Endodermal cell (in vitro differentiated cells): ENCODE results near the gene AP1B1. TPM values are rescaled to one million over a fixed set of nuclear protein-coding genes. Genes with fewer than 3 reads are reported as not detected.

Experiments
- DNase-seq: peaks from one replicate; pipeline ENCODE4 v3.0.0-alpha.2; 2017
- H3K27ac ChIP-seq: 2 replicates; pipeline ENCODE4 v1.5.1; 2013; ENCODE audit warnings: mild to moderate bottlenecking, low read depth, low read length, moderate library complexity
- H3K27me3 ChIP-seq: 2 replicates; pipeline ENCODE4 v1.6.1; 2013; ENCODE audit warnings: mild to moderate bottlenecking, low read length, moderate library complexity; ENCODE audit not compliant: insufficient read depth, control insufficient read depth, poor library complexity, severe bottlenecking
- H3K36me3 ChIP-seq: 2 replicates; pipeline ENCODE4 v1.7.0; 2013; ENCODE audit warnings: mild to moderate bottlenecking, low read length, moderate library complexity; ENCODE audit not compliant: control insufficient read depth, insufficient read depth
- H3K4me1 ChIP-seq: one replicate; pipeline ENCODE4 v1.7.0; 2013; ENCODE audit warnings: low read length; ENCODE audit not compliant: control insufficient read depth, insufficient read depth
- H3K4me3 ChIP-seq: 2 replicates; pipeline ENCODE4 v1.5.1; 2013; ENCODE audit warnings: mild to moderate bottlenecking, low read length, moderate library complexity
- H3K9ac ChIP-seq: 2 replicates; pipeline ENCODE4 v1.6.1; 2013; ENCODE audit warnings: mild to moderate bottlenecking, low read length, moderate library complexity; ENCODE audit not compliant: poor library complexity, severe bottlenecking; ENCODE audit errors: extremely low read depth
- H3K9me3 ChIP-seq: 2 replicates; pipeline ENCODE4 v1.6.1; 2013; ENCODE audit warnings: mild to moderate bottlenecking, low read length, moderate library complexity; ENCODE audit not compliant: control insufficient read depth
- H3K27ac Mint-ChIP-seq: 2 replicates; pipeline ENCODE4 v1.8.0; 2020; ENCODE audit warnings: mixed read lengths
- H3K27me3 Mint-ChIP-seq: 2 replicates; pipeline ENCODE4 v1.8.0; 2021; ENCODE audit warnings: mild to moderate bottlenecking, mixed read lengths; ENCODE audit not compliant: insufficient read depth
- H3K36me3 Mint-ChIP-seq: 2 replicates; pipeline ENCODE4 v1.8.0; 2020; ENCODE audit warnings: low read depth, mixed read lengths
- H3K4me1 Mint-ChIP-seq: 2 replicates; pipeline ENCODE4 v1.8.0; 2020; ENCODE audit warnings: mixed read lengths
- H3K4me3 Mint-ChIP-seq: 2 replicates; pipeline ENCODE4 v1.8.0; 2020; ENCODE audit warnings: mild to moderate bottlenecking, moderate library complexity, mixed read lengths
- H3K9me3 Mint-ChIP-seq: 2 replicates; pipeline ENCODE4 v1.8.0; 2020; ENCODE audit warnings: mild to moderate bottlenecking, mixed read lengths
- WGBS, 2 experiments: methylation state at CpG; one replicate each; pipeline versions ENCODE4 v1.1.5 to v1.1.7; 2013; ENCODE audit warnings: missing lambda C conversion rate in 2 of 2, mixed read lengths in 1 of 2; ENCODE audit not compliant: insufficient coverage in 1 of 2, insufficient read length in 1 of 2; 5-methylcytosine and 5-hydroxymethylcytosine counted together
- total RNA-seq, 2 donors: library from RNA; stranded (reverse); fragmentation: NEBNext Ultra II Directional in 1 of 2; extraction: Animal tissue kit (Norgen Biotek cat#: 25700) in 1 of 2; gene quantifications; 2 replicates in 1 of 2; 3 replicates in 1 of 2; pipeline ENCODE4 v1.2.1, GENCODE V29; 2021
- TF ChIP-seq, protein P1 (sequence below): fragments of 200-600 bp; sonication (generic); conservative IDR thresholded peaks from 2 replicates; pipeline ENCODE4 v1.5.0; 2021; ENCODE audit warnings: antibody characterized with exemption, mild to moderate bottlenecking

Gene AP1B1
- total RNA-seq, 2 donors from 2014 or later = 64.9 to 76.6 TPM

DNA sequence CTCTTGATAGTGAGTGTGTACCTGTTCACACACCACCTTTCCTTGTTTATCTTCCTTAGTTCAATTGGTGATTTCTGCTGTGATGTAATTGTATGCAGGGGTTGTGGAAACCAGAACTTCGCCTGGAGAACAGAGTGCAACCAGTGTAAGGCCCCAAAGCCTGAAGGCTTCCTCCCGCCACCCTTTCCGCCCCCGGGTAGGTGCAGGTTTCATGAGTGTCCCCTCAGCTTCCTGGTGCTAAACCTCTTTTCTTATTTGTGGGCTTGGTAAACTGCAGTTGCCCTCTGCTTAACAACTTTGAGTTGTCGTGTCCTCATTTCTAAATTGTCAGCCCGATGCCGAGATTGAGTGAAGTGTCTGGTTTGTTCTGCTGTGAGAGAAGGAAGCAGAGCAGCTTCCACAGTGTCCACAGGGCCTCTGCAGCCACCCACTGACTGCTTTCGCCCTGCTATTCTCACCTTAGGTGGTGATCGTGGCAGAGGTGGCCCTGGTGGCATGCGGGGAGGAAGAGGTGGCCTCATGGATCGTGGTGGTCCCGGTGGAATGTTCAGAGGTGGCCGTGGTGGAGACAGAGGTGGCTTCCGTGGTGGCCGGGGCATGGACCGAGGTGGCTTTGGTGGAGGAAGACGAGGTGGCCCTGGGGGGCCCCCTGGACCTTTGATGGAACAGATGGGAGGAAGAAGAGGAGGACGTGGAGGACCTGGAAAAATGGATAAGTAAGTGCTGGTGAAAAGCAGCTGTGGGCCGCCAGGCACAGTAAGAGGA, 89.1 kb downstream of the AP1B1 start:
- Mint-ChIP-seq H3K4me3 (no peak overlapping the region), H3K27ac (peak overlapping the region; percentile 50), H3K36me3 (peaks cover 64% of the 10 kb centered on the region), H3K27me3 (no peaks in the 10 kb centered on the region), H3K4me1 (peaks cover under 1% of the 10 kb centered on the region), H3K9me3 (no peaks in the 10 kb centered on the region)
- 94 to 95% methylated on average over 13 to 19 of the region's 19 CpGs for WGBS, 2 experiments
- Histone ChIP-seq H3K9ac (no peak overlapping the region), H3K9me3 (no peaks in the 10 kb centered on the region), H3K36me3 (peaks cover 59% of the 10 kb centered on the region), H3K27ac (no peak overlapping the region), H3K4me1 (no peaks in the 10 kb centered on the region), H3K27me3 (no peaks in the 10 kb centered on the region), H3K4me3 (no peak overlapping the region)
- no peak for DNase-seq
- TF ChIP-seq, protein P1, sequence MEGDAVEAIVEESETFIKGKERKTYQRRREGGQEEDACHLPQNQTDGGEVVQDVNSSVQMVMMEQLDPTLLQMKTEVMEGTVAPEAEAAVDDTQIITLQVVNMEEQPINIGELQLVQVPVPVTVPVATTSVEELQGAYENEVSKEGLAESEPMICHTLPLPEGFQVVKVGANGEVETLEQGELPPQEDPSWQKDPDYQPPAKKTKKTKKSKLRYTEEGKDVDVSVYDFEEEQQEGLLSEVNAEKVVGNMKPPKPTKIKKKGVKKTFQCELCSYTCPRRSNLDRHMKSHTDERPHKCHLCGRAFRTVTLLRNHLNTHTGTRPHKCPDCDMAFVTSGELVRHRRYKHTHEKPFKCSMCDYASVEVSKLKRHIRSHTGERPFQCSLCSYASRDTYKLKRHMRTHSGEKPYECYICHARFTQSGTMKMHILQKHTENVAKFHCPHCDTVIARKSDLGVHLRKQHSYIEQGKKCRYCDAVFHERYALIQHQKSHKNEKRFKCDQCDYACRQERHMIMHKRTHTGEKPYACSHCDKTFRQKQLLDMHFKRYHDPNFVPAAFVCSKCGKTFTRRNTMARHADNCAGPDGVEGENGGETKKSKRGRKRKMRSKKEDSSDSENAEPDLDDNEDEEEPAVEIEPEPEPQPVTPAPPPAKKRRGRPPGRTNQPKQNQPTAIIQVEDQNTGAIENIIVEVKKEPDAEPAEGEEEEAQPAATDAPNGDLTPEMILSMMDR = no peak

DNA sequence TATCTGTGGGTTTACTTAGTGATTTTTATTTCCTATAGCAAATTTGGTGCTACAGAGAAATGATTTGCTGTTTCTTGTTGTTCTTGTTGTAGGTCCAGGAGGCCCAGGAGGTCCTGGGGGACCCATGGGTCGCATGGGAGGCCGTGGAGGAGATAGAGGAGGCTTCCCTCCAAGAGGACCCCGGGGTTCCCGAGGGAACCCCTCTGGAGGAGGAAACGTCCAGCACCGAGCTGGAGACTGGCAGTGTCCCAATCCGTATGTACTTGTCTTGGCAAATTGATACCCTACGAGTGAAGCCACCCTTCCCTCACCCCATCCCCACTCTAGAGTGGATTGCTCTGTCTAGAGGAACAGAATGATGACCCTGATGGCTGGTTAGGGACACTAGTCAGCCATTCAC, 89.7 kb downstream of the AP1B1 start:
- no peaks in the 10 kb centered on the region for H3K9me3 ChIP-seq
- Mint-ChIP-seq H3K4me1 (no peaks in the 10 kb centered on the region), H3K27me3 (no peaks in the 10 kb centered on the region), H3K27ac (no peak overlapping the region), H3K4me3 (no peak overlapping the region), H3K36me3 (peaks cover 70% of the 10 kb centered on the region), H3K9me3 (no peaks in the 10 kb centered on the region)
- no peak for DNase-seq
- H3K36me3 ChIP-seq = peaks cover 66% of the 10 kb centered on the region
- no peak overlapping the region for H3K27ac ChIP-seq
- TF ChIP-seq, protein P1 = no peak
- H3K4me3 ChIP-seq = no peak overlapping the region
- WGBS, 2 experiments = 98 to 100% methylated on average over 4 to 8 of the region's 8 CpGs
- no peak overlapping the region for H3K9ac ChIP-seq
- H3K4me1 ChIP-seq = no peaks in the 10 kb centered on the region
- H3K27me3 ChIP-seq = no peaks in the 10 kb centered on the region

GRCh38 chr22:29292379-29292778, 96.0 kb downstream of the AP1B1 start:
- Mint-ChIP-seq H3K9me3 (no peaks in the 10 kb centered on the region), H3K27me3 (no peaks in the 10 kb centered on the region), H3K36me3 (peaks cover 94% of the 10 kb centered on the region), H3K4me3 (no peak overlapping the region), H3K27ac (peak overlapping the region; percentile 6), H3K4me1 (no peaks in the 10 kb centered on the region)
- TF ChIP-seq, protein P1 = no peak
- no peak for DNase-seq
- no peaks in the 10 kb centered on the region for H3K4me1 ChIP-seq
- no peak overlapping the region for H3K9ac ChIP-seq
- no peak overlapping the region for H3K4me3 ChIP-seq
- H3K9me3 ChIP-seq = no peaks in the 10 kb centered on the region
- peaks cover 99% of the 10 kb centered on the region for H3K36me3 ChIP-seq
- no peaks in the 10 kb centered on the region for H3K27me3 ChIP-seq
- H3K27ac ChIP-seq = no peak overlapping the region
